CD14-positive monocyte (primary cell): ENCODE measurements around the gene TAP2. TPM values are rescaled to one million over a fixed set of nuclear protein-coding genes. Genes with fewer than 3 reads are reported as not detected.

Experiments
- DNase-seq, 3 donors: peaks; one replicate each; pipeline ENCODE4 v3.0.0-alpha.2; 2011 to 2022
- H2AFZ ChIP-seq: 2 replicates; pipeline ENCODE4 v1.6.0; 2012; ENCODE audit warnings: mild to moderate bottlenecking, low read depth, low read length, inconsistent platforms; ENCODE audit not compliant: insufficient read depth, poor library complexity, severe bottlenecking
- H3K27ac ChIP-seq, 2 donors: 1 replicate in 1 of 2; 2 replicates in 1 of 2; pipeline ENCODE4 v1.5.1; 2012 to 2013; ENCODE audit warnings: low read length in 2 of 2, control low read depth in 1 of 2, inconsistent platforms in 1 of 2, low read depth in 1 of 2, mild to moderate bottlenecking in 1 of 2
- H3K27me3 ChIP-seq, 2 donors: one replicate each; pipeline versions ENCODE4 v1.6.0 to v1.6.1; 2011 to 2013; ENCODE audit warnings: low read length in 2 of 2; ENCODE audit not compliant: control insufficient read depth in 2 of 2, insufficient read depth in 2 of 2
- H3K36me3 ChIP-seq, 2 donors: replicated peaks in 1 of 2; 1 replicate in 1 of 2; 2 replicates in 1 of 2; pipeline versions ENCODE4 v1.5.1 to v1.6.1; 2012 to 2013; ENCODE audit warnings: low read length in 2 of 2, control low read depth in 1 of 2, inconsistent platforms in 1 of 2, mild to moderate bottlenecking in 1 of 2; ENCODE audit not compliant: insufficient read depth in 2 of 2, control insufficient read depth in 1 of 2
- H3K4me1 ChIP-seq, 2 donors: 1 replicate in 1 of 2; 2 replicates in 1 of 2; pipeline versions ENCODE4 v1.5.1 to v1.6.1; 2012 to 2013; ENCODE audit warnings: low read length in 2 of 2, control low read depth in 1 of 2, inconsistent platforms in 1 of 2, mild to moderate bottlenecking in 1 of 2, moderate library complexity in 1 of 2; ENCODE audit not compliant: insufficient read depth in 2 of 2, control insufficient read depth in 1 of 2
- H3K4me2 ChIP-seq: replicated peaks from 2 replicates; pipeline ENCODE3; 2012; ENCODE audit warnings: low read length, moderate library complexity, mild to moderate bottlenecking; ENCODE audit not compliant: poor library complexity, severe bottlenecking; ENCODE audit errors: extremely low read depth
- H3K4me3 ChIP-seq, 3 experiments: fragments of 200-600 bp in 1 of 3; sonication (generic) in 1 of 3; replicated peaks in 1 of 3; 1 replicate in 2 of 3; 2 replicates in 1 of 3; pipeline ENCODE4 v1.5.1; 2011 to 2013; ENCODE audit warnings: low read length in 3 of 3, mild to moderate bottlenecking in 3 of 3, control low read depth in 2 of 3, low read depth in 2 of 3, inconsistent platforms in 1 of 3, moderate library complexity in 1 of 3
- H3K79me2 ChIP-seq: 2 replicates; pipeline ENCODE4 v1.6.0; 2012; ENCODE audit warnings: mild to moderate bottlenecking, control low read depth, inconsistent platforms, low read length, moderate library complexity; ENCODE audit not compliant: insufficient read depth
- H3K9ac ChIP-seq: 2 replicates; pipeline ENCODE4 v1.6.0; 2017; ENCODE audit warnings: low read length, mild to moderate bottlenecking; ENCODE audit not compliant: insufficient read depth, poor library complexity, severe bottlenecking
- H3K9me3 ChIP-seq, 2 donors: replicated peaks in 1 of 2; 1 replicate in 1 of 2; 2 replicates in 1 of 2; pipeline versions ENCODE4 v1.5.1 to v1.6.1; 2012 to 2013; ENCODE audit warnings: low read length in 2 of 2, control low read depth in 1 of 2; ENCODE audit not compliant: control insufficient read depth in 1 of 2, insufficient read depth in 1 of 2
- H4K20me1 ChIP-seq: 2 replicates; pipeline ENCODE4 v1.6.0; 2012; ENCODE audit warnings: mild to moderate bottlenecking, low read length, control low read depth, moderate library complexity; ENCODE audit not compliant: insufficient read depth
- H3K27ac Mint-ChIP-seq, 7 donors: one replicate each; pipeline ENCODE4 v1.8.0; 2020; ENCODE audit warnings: mild to moderate bottlenecking in 7 of 7, mixed read lengths in 7 of 7, moderate library complexity in 6 of 7, inconsistent platforms in 2 of 7
- H3K27me3 Mint-ChIP-seq, 3 donors: one replicate each; pipeline ENCODE4 v1.8.0; 2021 to 2022; ENCODE audit warnings: low read depth in 3 of 3, mild to moderate bottlenecking in 3 of 3, mixed read lengths in 3 of 3, moderate library complexity in 3 of 3, inconsistent platforms in 1 of 3
- H3K36me3 Mint-ChIP-seq, 2 donors: one replicate each; pipeline ENCODE4 v1.8.0; 2020; ENCODE audit warnings: mixed read lengths in 2 of 2, inconsistent platforms in 1 of 2, mild to moderate bottlenecking in 1 of 2
- H3K4me1 Mint-ChIP-seq: one replicate; pipeline ENCODE4 v1.8.0; 2020; ENCODE audit warnings: mild to moderate bottlenecking, mixed read lengths
- H3K4me3 Mint-ChIP-seq, 2 donors: one replicate each; pipeline ENCODE4 v1.8.0; 2020; ENCODE audit warnings: mild to moderate bottlenecking in 2 of 2, mixed read lengths in 2 of 2, moderate library complexity in 1 of 2
- H3K9me3 Mint-ChIP-seq, 7 donors: one replicate each; pipeline ENCODE4 v1.8.0; 2020 to 2022; ENCODE audit warnings: mixed read lengths in 7 of 7, mild to moderate bottlenecking in 6 of 7, moderate library complexity in 6 of 7, inconsistent platforms in 2 of 7
- WGBS: methylation state at CpG from one replicate; pipeline ENCODE4 v1.1.5; 2013; ENCODE audit warnings: missing lambda C conversion rate; ENCODE audit not compliant: insufficient coverage; 5-methylcytosine and 5-hydroxymethylcytosine counted together
- intact Hi-C, 2 donors: fragments of 100-400 bp; cut with micrococcal nuclease; formaldehyde crosslinking; loops; one replicate each; pipeline versions ENCODE4 v1.15.0 to v1.15.1; 2023
- polyA plus RNA-seq, 3 donors: library from polyadenylated mRNA; depleted of rRNA in 1 of 3; unstranded in 2 of 3; stranded (reverse) in 1 of 3; fragments of 300-500 nt in 2 of 3; fragments of >200 nt in 1 of 3; fragmentation: Illumina TruSeq in 2 of 3; gene quantifications; 1 replicate in 2 of 3; 2 replicates in 1 of 3; pipeline ENCODE4 v1.2.3, GENCODE V29; 2012 to 2021
- TF ChIP-seq, protein P1 (sequence below): fragments of 200-600 bp; IDR thresholded peaks from one replicate; pipeline ENCODE4 v1.8.0; 2022; ENCODE audit warnings: antibody characterized with exemption, mild to moderate bottlenecking

The TAP2 gene
- polyA plus RNA-seq, 3 donors: 12.6 to 48.7 (median 25.9) TPM

DNA sequence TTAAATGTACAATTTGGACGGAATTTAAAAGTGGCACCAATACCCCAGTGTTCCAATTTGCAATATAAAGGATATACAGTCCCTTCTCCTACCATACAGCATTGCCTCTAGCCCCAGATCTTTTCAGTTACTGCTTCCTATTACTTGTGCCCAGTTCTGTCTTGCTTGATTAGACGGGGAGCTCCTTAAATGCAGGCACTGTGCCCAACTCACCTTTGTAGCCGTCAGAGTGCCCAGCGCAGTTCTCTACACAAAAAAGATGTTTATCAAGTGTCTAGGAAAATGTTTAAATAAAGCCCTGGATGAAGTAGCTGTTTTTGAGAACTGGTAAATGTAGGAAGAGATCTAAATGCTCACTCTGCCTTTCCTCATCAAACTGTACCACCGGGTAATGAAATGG is 7.6 kb downstream of the TAP2 start:
- H3K4me2 ChIP-seq: no peak overlapping the region
- intact Hi-C loops: no loop called here
- Mint-ChIP-seq H3K27ac (no peak overlapping the region), H3K4me3 (no peak overlapping the region), H3K36me3 (peaks cover 92% of the 10 kb centered on the region in 2 donors), H3K4me1 (peaks cover 7% of the 10 kb centered on the region), H3K27me3 (no peaks in the 10 kb centered on the region), H3K9me3 (no peaks in the 10 kb centered on the region)
- H3K4me3 ChIP-seq: no peak overlapping the region
- no peak overlapping the region for H3K9ac ChIP-seq
- H3K9me3 ChIP-seq: no peaks in the 10 kb centered on the region
- no peaks in the 10 kb centered on the region for H3K4me1 ChIP-seq
- TF ChIP-seq, protein P1, sequence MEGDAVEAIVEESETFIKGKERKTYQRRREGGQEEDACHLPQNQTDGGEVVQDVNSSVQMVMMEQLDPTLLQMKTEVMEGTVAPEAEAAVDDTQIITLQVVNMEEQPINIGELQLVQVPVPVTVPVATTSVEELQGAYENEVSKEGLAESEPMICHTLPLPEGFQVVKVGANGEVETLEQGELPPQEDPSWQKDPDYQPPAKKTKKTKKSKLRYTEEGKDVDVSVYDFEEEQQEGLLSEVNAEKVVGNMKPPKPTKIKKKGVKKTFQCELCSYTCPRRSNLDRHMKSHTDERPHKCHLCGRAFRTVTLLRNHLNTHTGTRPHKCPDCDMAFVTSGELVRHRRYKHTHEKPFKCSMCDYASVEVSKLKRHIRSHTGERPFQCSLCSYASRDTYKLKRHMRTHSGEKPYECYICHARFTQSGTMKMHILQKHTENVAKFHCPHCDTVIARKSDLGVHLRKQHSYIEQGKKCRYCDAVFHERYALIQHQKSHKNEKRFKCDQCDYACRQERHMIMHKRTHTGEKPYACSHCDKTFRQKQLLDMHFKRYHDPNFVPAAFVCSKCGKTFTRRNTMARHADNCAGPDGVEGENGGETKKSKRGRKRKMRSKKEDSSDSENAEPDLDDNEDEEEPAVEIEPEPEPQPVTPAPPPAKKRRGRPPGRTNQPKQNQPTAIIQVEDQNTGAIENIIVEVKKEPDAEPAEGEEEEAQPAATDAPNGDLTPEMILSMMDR: no peak
- DNase-seq: no peak
- H2AFZ ChIP-seq: no peak overlapping the region
- no peak overlapping the region for H3K27ac ChIP-seq
- WGBS: no CpG with 5 or more reads among the region's 5 CpGs
- peaks cover 83 to 99% of the 10 kb centered on the region in 2 donors for H3K36me3 ChIP-seq
- H4K20me1 ChIP-seq: peaks cover 21% of the 10 kb centered on the region
- no peaks in the 10 kb centered on the region for H3K27me3 ChIP-seq
- no peaks in the 10 kb centered on the region for H3K79me2 ChIP-seq

DNA sequence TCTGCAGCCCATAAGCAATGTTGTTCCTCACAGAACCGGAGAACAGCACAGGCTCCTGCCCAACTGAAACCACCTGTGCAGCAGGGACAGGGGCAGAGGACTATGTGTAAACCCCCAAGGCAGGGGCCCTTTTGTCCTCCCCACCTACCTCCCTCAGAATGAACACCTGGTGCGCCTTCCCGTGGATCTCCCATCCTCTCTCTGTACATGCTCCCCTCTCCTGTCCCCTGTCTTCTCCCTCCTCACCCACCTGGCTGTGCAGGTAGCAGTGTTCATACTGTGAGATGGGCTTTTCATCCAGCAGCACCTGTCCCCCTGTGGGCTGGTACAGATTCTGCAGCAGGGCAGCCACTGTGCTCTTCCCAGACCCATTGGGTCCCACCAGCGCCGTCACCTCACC is 8.5 kb downstream of the TAP2 start:
- Histone ChIP-seq H3K27ac (no peak overlapping the region), H3K4me2 (no peak overlapping the region), H3K9ac (no peak overlapping the region), H3K9me3 (no peaks in the 10 kb centered on the region), H3K4me3 (no peak overlapping the region), H3K27me3 (no peaks in the 10 kb centered on the region), H3K36me3 (peaks cover 74 to 91% of the 10 kb centered on the region in 2 donors), H2AFZ (no peak overlapping the region), H3K4me1 (no peaks in the 10 kb centered on the region), H4K20me1 (peaks cover 13% of the 10 kb centered on the region), H3K79me2 (no peaks in the 10 kb centered on the region)
- 100% methylated on average over 3 of the region's 5 CpGs for WGBS
- peaks cover 6% of the 10 kb centered on the region for H3K4me1 Mint-ChIP-seq
- TF ChIP-seq, protein P1: no peak
- H3K27me3 Mint-ChIP-seq: no peaks in the 10 kb centered on the region
- peaks cover 83 to 84% of the 10 kb centered on the region in 2 donors for H3K36me3 Mint-ChIP-seq
- H3K27ac Mint-ChIP-seq: peak overlapping the region in 1 of 7 donors; percentile 3
- no peak for DNase-seq
- intact Hi-C loops: no loop called here
- no peak overlapping the region for H3K4me3 Mint-ChIP-seq
- H3K9me3 Mint-ChIP-seq: no peaks in the 10 kb centered on the region
